ENCODE measurements around the gene TCEANC2.

- TF ChIP-seq CTCF (conservative IDR thresholded peaks at IDR 0.05; ENCODE audit: low read depth, low read length), result no peak
- no peak for TF ChIP-seq POLR2A (IDR thresholded peaks at IDR 0.05; ENCODE audit: low read depth, low read length)
- no peak for TF ChIP-seq CEBPB (IDR thresholded peaks at IDR 0.05; ENCODE audit: low read depth, low read length)
- TF ChIP-seq BHLHE40 (IDR thresholded peaks at IDR 0.05; ENCODE audit: low read depth, low read length), result no peak
Observed at GRCh38 chr1:54012008-54012325, 41.4 kb upstream of the TCEANC2 start.
